ENCODE data around the gene RNF166. TPM values are rescaled to one million over a fixed set of nuclear protein-coding genes. Genes with fewer than 3 reads are reported as not detected.

RNF166 gene
- total RNA-seq, 2 donors from 2014 or later: 11.6 to 30.3 TPM

DNA sequence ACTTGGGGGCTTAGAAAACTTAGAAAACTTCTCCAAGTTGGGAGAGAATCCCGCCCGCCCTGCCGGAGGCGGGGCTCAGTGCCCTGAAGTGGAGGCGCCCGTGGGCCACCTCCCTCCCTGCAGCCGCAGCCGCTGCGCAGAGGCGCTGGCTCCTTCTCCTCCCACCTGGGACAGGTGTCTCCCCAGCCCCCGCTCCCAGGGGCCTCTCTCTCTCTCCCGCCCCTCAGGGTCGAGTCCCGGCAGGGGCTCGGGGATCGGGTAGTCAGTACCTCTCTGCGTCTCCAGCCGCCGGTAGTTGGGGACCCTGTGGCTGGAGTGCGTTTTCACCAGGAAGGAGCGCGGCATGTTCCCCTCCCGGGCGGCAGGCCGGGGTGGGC, 20.2 kb downstream of the RNF166 start:
- no peaks in the 10 kb centered on the region for H3K36me3 ChIP-seq
- H3K4me3 ChIP-seq: peak overlapping the region; percentile 45 to 50
- no peaks in the 10 kb centered on the region for H3K9me3 ChIP-seq
- intact Hi-C loops (cut with DNase I): no loop called here
- no peak overlapping the region for H3K27ac ChIP-seq
- TF ChIP-seq, protein P1, sequence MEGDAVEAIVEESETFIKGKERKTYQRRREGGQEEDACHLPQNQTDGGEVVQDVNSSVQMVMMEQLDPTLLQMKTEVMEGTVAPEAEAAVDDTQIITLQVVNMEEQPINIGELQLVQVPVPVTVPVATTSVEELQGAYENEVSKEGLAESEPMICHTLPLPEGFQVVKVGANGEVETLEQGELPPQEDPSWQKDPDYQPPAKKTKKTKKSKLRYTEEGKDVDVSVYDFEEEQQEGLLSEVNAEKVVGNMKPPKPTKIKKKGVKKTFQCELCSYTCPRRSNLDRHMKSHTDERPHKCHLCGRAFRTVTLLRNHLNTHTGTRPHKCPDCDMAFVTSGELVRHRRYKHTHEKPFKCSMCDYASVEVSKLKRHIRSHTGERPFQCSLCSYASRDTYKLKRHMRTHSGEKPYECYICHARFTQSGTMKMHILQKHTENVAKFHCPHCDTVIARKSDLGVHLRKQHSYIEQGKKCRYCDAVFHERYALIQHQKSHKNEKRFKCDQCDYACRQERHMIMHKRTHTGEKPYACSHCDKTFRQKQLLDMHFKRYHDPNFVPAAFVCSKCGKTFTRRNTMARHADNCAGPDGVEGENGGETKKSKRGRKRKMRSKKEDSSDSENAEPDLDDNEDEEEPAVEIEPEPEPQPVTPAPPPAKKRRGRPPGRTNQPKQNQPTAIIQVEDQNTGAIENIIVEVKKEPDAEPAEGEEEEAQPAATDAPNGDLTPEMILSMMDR (IDR thresholded peaks at IDR 0.05): no peak
- TF ChIP-seq POLR2AphosphoS5 (IDR thresholded peaks at IDR 0.05) (no peak), POLR2A (IDR thresholded peaks at IDR 0.05) (no peak)
- DNase-seq (ENCODE audit: low spot score): no peak
- WGBS: 0% methylated on average over 20 of the region's 25 CpGs
- peaks cover 6% of the 10 kb centered on the region for H3K4me1 ChIP-seq (replicated peaks)
- H3K27me3 ChIP-seq (replicated peaks; ENCODE audit: insufficient read depth): peaks cover 3% of the 10 kb centered on the region

DNA sequence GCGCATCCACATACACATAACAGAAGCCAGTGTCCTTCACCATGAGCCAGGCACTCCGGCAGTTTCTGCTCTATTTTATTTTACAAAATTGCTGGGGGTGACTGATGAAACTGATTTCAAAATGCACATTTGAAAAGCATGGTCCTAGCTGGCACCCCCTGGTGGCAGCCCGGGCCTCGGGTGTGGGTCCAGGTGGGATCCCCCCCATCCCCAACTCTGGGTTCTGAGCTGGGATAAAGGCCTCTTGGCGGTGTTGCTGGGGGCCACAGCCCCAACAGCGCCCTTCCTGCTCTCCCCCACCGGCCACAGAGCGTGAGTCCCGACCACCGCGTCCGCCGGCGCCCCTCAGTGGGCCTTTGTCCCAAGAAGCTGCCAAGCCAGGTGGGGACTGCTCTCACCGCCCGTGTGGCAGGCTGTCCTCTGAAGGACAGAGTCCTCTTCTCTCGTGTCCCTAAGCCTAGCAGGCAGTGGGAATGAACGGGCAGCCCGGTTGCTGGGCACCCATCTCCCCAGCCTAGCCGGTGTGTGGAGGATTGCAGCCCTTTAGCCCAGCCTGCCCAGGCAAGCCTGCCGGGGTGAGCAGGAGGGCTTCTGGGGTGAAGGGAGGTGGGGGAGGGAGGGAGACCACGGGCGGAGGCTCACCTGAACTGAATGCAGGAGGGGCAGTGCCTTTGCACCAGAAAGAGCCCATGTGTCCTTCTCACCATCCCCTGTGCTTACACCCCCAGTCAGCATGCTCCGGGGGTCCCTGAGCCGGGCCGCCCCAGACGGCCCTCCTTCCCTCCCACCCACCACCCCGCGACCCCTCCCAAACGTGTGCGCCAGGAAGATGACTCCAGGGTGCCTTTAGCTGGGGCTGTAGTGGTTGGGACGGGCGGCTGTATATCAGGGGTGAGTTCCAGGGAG, 20.8 kb downstream of the RNF166 start:
- TF ChIP-seq, protein P1 (IDR thresholded peaks at IDR 0.05): peak in 2 of 4 experiments; percentile 10 to 42
- no peak for TF ChIP-seq POLR2AphosphoS5 (IDR thresholded peaks at IDR 0.05)
- TF ChIP-seq POLR2A (IDR thresholded peaks at IDR 0.05): no peak
- intact Hi-C loops (cut with DNase I): no loop called here
- Histone ChIP-seq H3K27me3 (replicated peaks; ENCODE audit: insufficient read depth) (peaks cover 3% of the 10 kb centered on the region), H3K9me3 (no peaks in the 10 kb centered on the region), H3K27ac (no peak overlapping the region), H3K4me1 (replicated peaks) (peaks cover 6% of the 10 kb centered on the region), H3K4me3 (peak overlapping the region; percentile 45 to 50), H3K36me3 (no peaks in the 10 kb centered on the region)
- 4% methylated on average over 26 of the region's 33 CpGs for WGBS
- no peak for DNase-seq (ENCODE audit: low spot score)

DNA sequence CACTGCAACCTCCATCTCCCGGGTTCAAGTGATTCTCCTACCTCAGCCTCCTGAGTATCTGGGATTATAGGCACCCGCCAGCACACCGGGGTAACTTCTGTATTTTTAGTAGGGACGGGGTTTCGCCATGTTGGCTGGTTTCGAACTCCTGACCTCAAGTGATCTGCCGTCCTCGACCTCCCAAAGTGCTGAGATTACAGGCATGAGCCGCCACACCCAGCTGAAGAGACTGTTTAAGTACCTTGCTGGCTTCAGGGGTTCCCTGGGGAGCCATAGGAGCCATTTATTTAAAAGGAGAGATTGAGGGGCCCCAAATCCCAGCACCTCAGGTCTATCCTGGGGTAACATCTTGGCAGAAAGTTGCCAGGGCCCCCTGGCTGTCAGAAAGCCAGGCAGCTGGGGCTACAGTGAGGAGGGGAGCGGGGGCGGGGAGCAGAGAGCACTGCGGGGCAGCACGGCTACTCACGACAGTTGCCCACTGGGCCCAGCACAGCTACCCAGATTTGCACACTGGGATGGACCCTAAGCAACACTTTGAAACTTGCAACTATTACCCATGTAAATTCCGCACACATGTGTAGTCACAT, 21.5 kb downstream of the RNF166 start:
- H3K4me1 ChIP-seq (replicated peaks): peaks cover 6% of the 10 kb centered on the region
- intact Hi-C loops (cut with DNase I): no loop called here
- H3K27ac ChIP-seq: no peak overlapping the region

DNA sequence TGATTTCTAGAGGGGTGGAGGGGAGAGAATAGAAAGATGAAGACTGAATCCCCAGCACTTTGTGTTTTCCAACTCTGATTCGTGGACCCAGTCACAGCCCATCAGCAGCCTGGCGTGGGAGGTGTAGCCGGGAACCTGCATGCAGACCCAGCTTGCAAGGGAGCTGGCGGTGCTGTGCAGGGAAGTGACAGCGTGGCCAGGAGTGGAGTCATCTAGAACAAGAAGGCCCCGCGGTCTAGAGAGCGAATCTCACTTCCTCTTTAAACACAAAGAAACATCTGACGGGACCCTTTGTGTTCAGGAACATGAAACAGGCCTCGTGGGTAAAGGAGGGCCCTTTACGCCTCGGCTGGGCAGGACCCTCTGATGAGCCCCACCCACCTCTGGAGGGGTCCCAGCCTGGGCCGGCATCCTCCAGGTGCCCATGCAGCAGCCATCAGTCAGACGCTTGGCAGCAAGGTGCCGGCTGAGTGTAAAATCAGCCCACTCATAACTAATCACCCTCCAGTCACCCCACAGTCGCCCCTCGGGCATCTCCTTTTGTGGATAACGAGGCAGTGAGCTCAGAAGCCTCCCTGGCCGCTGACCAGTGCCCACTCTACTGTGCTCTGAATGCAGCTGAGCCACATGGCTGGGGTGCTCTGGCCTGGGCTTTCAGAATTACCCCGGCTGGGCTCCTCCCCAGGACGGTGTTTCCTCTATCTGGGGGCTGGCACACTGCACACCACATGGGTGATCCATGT, 24.3 kb downstream of the RNF166 start:
- H3K4me3 ChIP-seq: no peak overlapping the region
- H3K27ac ChIP-seq: no peak overlapping the region
- no peak for DNase-seq (ENCODE audit: low spot score)
- no peaks in the 10 kb centered on the region for H3K27me3 ChIP-seq (replicated peaks; ENCODE audit: insufficient read depth)
- intact Hi-C loops (cut with DNase I): no loop called here
- TF ChIP-seq POLR2A (IDR thresholded peaks at IDR 0.05): no peak
- TF ChIP-seq POLR2AphosphoS5 (IDR thresholded peaks at IDR 0.05): no peak
- TF ChIP-seq, protein P1 (IDR thresholded peaks at IDR 0.05): no peak
- H3K9me3 ChIP-seq: no peaks in the 10 kb centered on the region
- WGBS: 31% methylated on average over 21 of the region's 21 CpGs
- peaks cover 6% of the 10 kb centered on the region for H3K4me1 ChIP-seq (replicated peaks)
- no peaks in the 10 kb centered on the region for H3K36me3 ChIP-seq

More for the DNA sequence above, 21.5 kb downstream of the RNF166 start:
- Histone ChIP-seq H3K4me3 (no peak overlapping the region), H3K9me3 (no peaks in the 10 kb centered on the region), H3K27me3 (replicated peaks; ENCODE audit: insufficient read depth) (peaks cover 3% of the 10 kb centered on the region), H3K36me3 (no peaks in the 10 kb centered on the region)
- 68% methylated on average over 15 of the region's 15 CpGs for WGBS
- DNase-seq (ENCODE audit: low spot score): no peak
- TF ChIP-seq, protein P1 (IDR thresholded peaks at IDR 0.05): no peak
- TF ChIP-seq POLR2AphosphoS5 (IDR thresholded peaks at IDR 0.05) (no peak), POLR2A (IDR thresholded peaks at IDR 0.05) (no peak)

Data from prostate gland (tissue), 2 donors.